HL-60/S4 (cell line): ENCODE measurements around the gene MTMR2.

ENCODE experiments used
- in situ Hi-C: fragments of 300-500 bp; cut with MboI; formaldehyde crosslinking; loops from 2 replicates; pipeline ENCODE4 v1.14.3; 2022; ENCODE audit warnings: low sequenced_read_pairs

The MTMR2 gene

GRCh38 chr11:95918720-95919119 is 5.2 kb downstream of the MTMR2 start:
- in situ Hi-C loops = no loop called here

- in situ Hi-C loops = no loop called here
Observed at GRCh38 chr11:95918056-95918455, 5.9 kb downstream of the MTMR2 start.

GRCh38 chr11:95917193-95918036 is 6.5 kb downstream of the MTMR2 start:
- in situ Hi-C loops = no loop called here

- in situ Hi-C loops = no loop called here
Observed at GRCh38 chr11:95916049-95916448, 7.9 kb downstream of the MTMR2 start.

GRCh38 chr11:95915051-95915450 is 8.9 kb downstream of the MTMR2 start:
- in situ Hi-C loops = no loop called here

- in situ Hi-C loops = no loop called here
Observed at GRCh38 chr11:95913830-95914615, 9.9 kb downstream of the MTMR2 start.

- in situ Hi-C loops = no loop called here
Observed at GRCh38 chr11:95912902-95913560, 10.9 kb downstream of the MTMR2 start.

GRCh38 chr11:95911369-95911759 is 12.5 kb downstream of the MTMR2 start:
- in situ Hi-C loops = no loop called here

- in situ Hi-C loops = no loop called here
Observed at GRCh38 chr11:95910638-95911368, 13.1 kb downstream of the MTMR2 start.

- in situ Hi-C loops = no loop called here
Observed at GRCh38 chr11:95908826-95909225, 15.1 kb downstream of the MTMR2 start.

GRCh38 chr11:95907476-95907875 is 16.4 kb downstream of the MTMR2 start:
- in situ Hi-C loops = no loop called here

GRCh38 chr11:95904009-95904650 is 19.8 kb downstream of the MTMR2 start:
- in situ Hi-C loops = no loop called here

GRCh38 chr11:95898782-95899181 is 25.1 kb downstream of the MTMR2 start:
- in situ Hi-C loops = no loop called here

GRCh38 chr11:95897731-95898130 is 26.2 kb downstream of the MTMR2 start:
- in situ Hi-C loops = no loop called here

GRCh38 chr11:95895815-95896214 is 28.1 kb downstream of the MTMR2 start:
- in situ Hi-C loops = no loop called here

GRCh38 chr11:95892892-95893570 is 30.9 kb downstream of the MTMR2 start:
- in situ Hi-C loops = no loop called here

GRCh38 chr11:95892492-95892891 is 31.4 kb downstream of the MTMR2 start:
- in situ Hi-C loops = no loop called here

- in situ Hi-C loops = no loop called here
Observed at GRCh38 chr11:95891423-95892170, 32.3 kb downstream of the MTMR2 start.

GRCh38 chr11:95888852-95889251 is 35.1 kb downstream of the MTMR2 start:
- in situ Hi-C loops = no loop called here
